HG02759 (cell line): ENCODE measurements around the gene VWA5A.

Source experiments
- ATAC-seq: cut with Tn5 transposase; IDR thresholded peaks from one replicate; pipeline ENCODE4 v1.9.1; 2021; ENCODE audit warnings: mild to moderate bottlenecking, moderate library complexity; ENCODE audit not compliant: unreplicated experiment

VWA5A gene

GRCh38 chr11:124114942-124115781 is at the start of gene VWA5A:
Gene VWA5A, plus strand, starts transcription at chr11:124115450. Its CDS starts 2,062 bp downstream, at chr11:124117512.
- peak; percentile 99 for ATAC-seq

GRCh38 chr11:124068601-124069110 is 46.6 kb upstream of the VWA5A start:
- ATAC-seq: no peak

- peak; percentile 81 for ATAC-seq
Measured at GRCh38 chr11:124069429-124070401, 45.5 kb upstream of the VWA5A start.

- peak; percentile 81 for ATAC-seq
Measured at GRCh38 chr11:124070915-124071622, 44.2 kb upstream of the VWA5A start.

- no peak for ATAC-seq
Measured at GRCh38 chr11:124071623-124071948, 43.7 kb upstream of the VWA5A start.

- no peak for ATAC-seq
Measured at GRCh38 chr11:124072147-124072546, 43.1 kb upstream of the VWA5A start.

GRCh38 chr11:124074554-124074953 is 40.7 kb upstream of the VWA5A start:
- no peak for ATAC-seq

GRCh38 chr11:124075492-124075840 is 39.8 kb upstream of the VWA5A start:
- no peak for ATAC-seq

- peak; percentile 78 for ATAC-seq
Measured at GRCh38 chr11:124075841-124076651, 39.2 kb upstream of the VWA5A start.

GRCh38 chr11:124077266-124077665 is 38.0 kb upstream of the VWA5A start:
- ATAC-seq: no peak

GRCh38 chr11:124078591-124078990 is 36.7 kb upstream of the VWA5A start:
- ATAC-seq: no peak

GRCh38 chr11:124079631-124080326 is 35.5 kb upstream of the VWA5A start:
- ATAC-seq: no peak

- ATAC-seq: no peak
Measured at GRCh38 chr11:124080327-124081001, 34.8 kb upstream of the VWA5A start.

GRCh38 chr11:124081483-124081882 is 33.8 kb upstream of the VWA5A start:
- ATAC-seq: no peak

- ATAC-seq: no peak
Measured at GRCh38 chr11:124082371-124082770, 32.9 kb upstream of the VWA5A start.

- no peak for ATAC-seq
Measured at GRCh38 chr11:124085583-124085982, 29.7 kb upstream of the VWA5A start.

GRCh38 chr11:124085997-124086846 is 29.0 kb upstream of the VWA5A start:
- ATAC-seq: no peak

- no peak for ATAC-seq
Measured at GRCh38 chr11:124090996-124091395, 24.3 kb upstream of the VWA5A start.
